Esophagus squamous epithelium (tissue), 5 donors: ENCODE data around the gene SRGAP2B. TPM values are rescaled to one million over a fixed set of nuclear protein-coding genes. Genes with fewer than 3 reads are reported as not detected.
"Not testable (repeated sequence)": the region's sequence is repeated elsewhere in the genome, so short reads cannot be mapped to it uniquely, and the experiment has no call there.

Experiments used
- DNase-seq: peaks from one replicate; lab custom pipeline; 2025; lab: John Stamatoyannopoulos, UW
- H3K27ac ChIP-seq, 4 donors: fragments of 200-600 bp; sonication (generic); one replicate each; pipeline ENCODE4 v1.5.1; 2016 to 2019; ENCODE audit warnings: mild to moderate bottlenecking in 1 of 4
- H3K27me3 ChIP-seq, 4 donors: fragments of 200-600 bp; sonication (generic); 1 replicate in 3 of 4; 2 replicates in 1 of 4; pipeline versions ENCODE4 v1.5.1 to v1.6.0; 2017 to 2021; ENCODE audit warnings: antibody characterized with exemption in 1 of 4
- H3K36me3 ChIP-seq, 3 donors: fragments of 200-600 bp; sonication (generic); one replicate each; pipeline ENCODE4 v1.5.1; 2016 to 2019
- H3K4me1 ChIP-seq, 3 donors: fragments of 200-600 bp; sonication (generic); one replicate each; pipeline ENCODE4 v1.5.1; 2017 to 2019
- H3K4me3 ChIP-seq, 4 donors: fragments of 200-600 bp; sonication (generic); 1 replicate in 3 of 4; 2 replicates in 1 of 4; pipeline ENCODE4 v1.5.1; 2016 to 2019; ENCODE audit warnings: mild to moderate bottlenecking in 2 of 4, moderate library complexity in 1 of 4
- H3K9me3 ChIP-seq, 3 donors: fragments of 200-600 bp; sonication (generic); one replicate each; pipeline ENCODE4 v1.5.1; 2016 to 2019
- WGBS, 2 donors: methylation state at CpG; one replicate each; pipeline ENCODE4 v1.1.5; 2018; 5-methylcytosine and 5-hydroxymethylcytosine counted together
- intact Hi-C: fragments of 100-400 bp; cut with DNase I; formaldehyde crosslinking; loops from one replicate; pipeline ENCODE4 v1.15.0; 2022
- total RNA-seq, 4 donors: library from RNA; depleted of rRNA; stranded (reverse); fragments of >200 nt; gene quantifications; one replicate each; pipeline ENCODE4 v1.1.0, GENCODE V29; 2016
- donor health status: DM: yes; HTN: yes; CAD: no.

The SRGAP2B gene
- total RNA-seq, 4 donors from 2014 or later: 9.1 to 13.7 (median 12.9) TPM

GRCh38 chr1:144964765-144965164 lies 130.4 kb downstream of the SRGAP2B start:
- WGBS, 2 donors: no CpG with 5 or more reads among the region's 12 CpGs
- H3K27me3 ChIP-seq, H3K27ac ChIP-seq, H3K4me1 ChIP-seq, DNase-seq, H3K9me3 ChIP-seq, H3K36me3 ChIP-seq, H3K4me3 ChIP-seq, intact Hi-C loops: not testable (repeated sequence)

- WGBS, 2 donors: no CpG with 5 or more reads among the region's 1 CpG
- H3K27ac ChIP-seq, H3K36me3 ChIP-seq, H3K4me3 ChIP-seq, intact Hi-C loops, DNase-seq, H3K4me1 ChIP-seq, H3K9me3 ChIP-seq, H3K27me3 ChIP-seq: not testable (repeated sequence)
These were observed 130.9 kb downstream of the SRGAP2B start for GRCh38 chr1:144964186-144964585.

- 67 to 71% methylated on average over 1 to 2 of the region's 3 CpGs for WGBS, 2 donors
- intact Hi-C loops, H3K4me1 ChIP-seq, H3K4me3 ChIP-seq, H3K27me3 ChIP-seq, H3K27ac ChIP-seq, H3K36me3 ChIP-seq, H3K9me3 ChIP-seq, DNase-seq: not testable (repeated sequence)
These were observed 131.6 kb downstream of the SRGAP2B start for GRCh38 chr1:144963571-144963970.

- no CpG with 5 or more reads among the region's 9 CpGs for WGBS, 2 donors
- intact Hi-C loops: not testable (repeated sequence)
These were observed 133.2 kb downstream of the SRGAP2B start for GRCh38 chr1:144961604-144962583.

GRCh38 chr1:144960929-144961488 lies 134.1 kb downstream of the SRGAP2B start:
- intact Hi-C loops, H3K36me3 ChIP-seq, DNase-seq, H3K27me3 ChIP-seq, H3K4me3 ChIP-seq, H3K27ac ChIP-seq, H3K9me3 ChIP-seq, H3K4me1 ChIP-seq: not testable (repeated sequence)
- 100% methylated on average over 1 of the region's 4 CpGs; no CpG with 5 or more reads in 1 of the 2 donors for WGBS, 2 donors

More at GRCh38 chr1:144961604-144962583, 133.2 kb downstream of the SRGAP2B start:
- not testable (repeated sequence) for H3K27ac ChIP-seq, H3K4me1 ChIP-seq, H3K27me3 ChIP-seq, H3K4me3 ChIP-seq, DNase-seq, H3K9me3 ChIP-seq, H3K36me3 ChIP-seq

- H3K27me3 ChIP-seq, H3K27ac ChIP-seq, H3K4me1 ChIP-seq, H3K9me3 ChIP-seq, intact Hi-C loops, DNase-seq, H3K4me3 ChIP-seq, H3K36me3 ChIP-seq: not testable (repeated sequence)
- WGBS, 2 donors: no CpG with 5 or more reads among the region's 2 CpGs
These were observed 146.7 kb downstream of the SRGAP2B start for GRCh38 chr1:144948390-144948789.

GRCh38 chr1:144947495-144947894 lies 147.6 kb downstream of the SRGAP2B start:
- H3K27me3 ChIP-seq, H3K9me3 ChIP-seq, H3K4me1 ChIP-seq, DNase-seq, H3K4me3 ChIP-seq, H3K36me3 ChIP-seq, H3K27ac ChIP-seq, intact Hi-C loops: not testable (repeated sequence)
- 82 to 83% methylated on average over 1 of the region's 1 CpG for WGBS, 2 donors

- DNase-seq, H3K9me3 ChIP-seq, H3K27ac ChIP-seq, H3K4me3 ChIP-seq, intact Hi-C loops, H3K36me3 ChIP-seq, H3K4me1 ChIP-seq, H3K27me3 ChIP-seq: not testable (repeated sequence)
- WGBS, 2 donors: no CpG with 5 or more reads among the region's 8 CpGs
These were observed 148.3 kb downstream of the SRGAP2B start for GRCh38 chr1:144946525-144947480.

GRCh38 chr1:144941710-144942109 lies 153.4 kb downstream of the SRGAP2B start:
- H3K4me3 ChIP-seq, H3K27ac ChIP-seq, H3K27me3 ChIP-seq, H3K36me3 ChIP-seq, H3K9me3 ChIP-seq, DNase-seq, intact Hi-C loops, H3K4me1 ChIP-seq: not testable (repeated sequence)
- no CpG with 5 or more reads among the region's 1 CpG for WGBS, 2 donors

GRCh38 chr1:144940054-144940453 lies 155.1 kb downstream of the SRGAP2B start:
- H3K36me3 ChIP-seq, H3K4me3 ChIP-seq, intact Hi-C loops, H3K9me3 ChIP-seq, H3K27me3 ChIP-seq, H3K4me1 ChIP-seq, DNase-seq, H3K27ac ChIP-seq: not testable (repeated sequence)
- whole genome bisulfite sequencing, 2 donors: no CpG with 5 or more reads among the region's 2 CpGs

- H3K4me1 ChIP-seq, H3K4me3 ChIP-seq, intact Hi-C loops: not testable (repeated sequence)
These were observed 156.5 kb downstream of the SRGAP2B start for GRCh38 chr1:144938627-144939026.

GRCh38 chr1:144936186-144936732 lies 158.9 kb downstream of the SRGAP2B start:
- intact Hi-C loops, H3K27me3 ChIP-seq, H3K36me3 ChIP-seq, H3K9me3 ChIP-seq, H3K4me3 ChIP-seq, H3K27ac ChIP-seq, H3K4me1 ChIP-seq, DNase-seq: not testable (repeated sequence)
- WGBS, 2 donors: 100% methylated on average over 1 of the region's 4 CpGs; no CpG with 5 or more reads in 1 of the 2 donors

More at GRCh38 chr1:144938627-144939026, 156.5 kb downstream of the SRGAP2B start:
- H3K9me3 ChIP-seq, DNase-seq, H3K27ac ChIP-seq, H3K36me3 ChIP-seq, H3K27me3 ChIP-seq: not testable (repeated sequence)
